Gastroesophageal sphincter (tissue), 3 donors: ENCODE data around the gene OR1J1.

Experiments used
- POLR2A ChIP-seq, 2 donors: fragments of 450-650 bp; IDR thresholded peaks; one replicate each; pipeline ENCODE4 v1.6.1; 2017; ENCODE audit warnings: antibody characterized with exemption in 2 of 2, mild to moderate bottlenecking in 2 of 2, moderate library complexity in 1 of 2
- TF ChIP-seq, protein P1 (sequence below), 4 experiments: fragments of 200-600 bp in 2 of 4; fragments of 450-650 bp in 2 of 4; sonication (generic) in 1 of 4; IDR thresholded peaks; one replicate each; pipeline ENCODE4 v1.5.1; 2017 to 2019; ENCODE audit warnings: antibody characterized with exemption in 4 of 4, mild to moderate bottlenecking in 2 of 4, moderate library complexity in 2 of 4

DNA sequence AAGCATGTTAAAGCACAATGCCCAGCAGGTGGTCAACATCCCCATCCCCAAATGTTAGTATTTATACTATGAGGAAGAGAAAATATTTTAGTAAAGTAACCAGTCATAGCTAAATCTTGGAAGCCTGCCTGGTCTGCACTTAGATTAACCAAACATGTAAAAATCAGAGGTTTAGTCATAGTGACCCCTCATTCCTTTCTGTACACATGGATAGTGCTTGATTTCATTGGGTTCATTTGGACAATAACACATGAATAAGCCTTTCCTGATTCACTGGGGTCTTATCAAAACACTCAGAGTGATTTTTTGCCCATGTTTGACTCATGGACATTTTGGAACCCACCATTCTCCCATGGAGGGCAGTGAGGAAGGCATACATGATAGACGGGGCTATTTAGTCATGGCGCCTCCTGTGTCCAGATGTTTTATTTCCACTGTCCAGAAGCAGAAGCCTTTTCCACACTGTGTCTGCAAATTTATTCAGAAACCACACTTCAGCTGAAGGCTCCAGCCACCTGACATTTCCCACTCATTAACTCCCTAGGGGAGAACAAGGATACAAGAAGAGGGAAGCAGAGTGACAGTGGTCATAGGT lies 32.5 kb downstream of the OR1J1 start:
- no peak for TF ChIP-seq POLR2A (IDR thresholded peaks at IDR 0.05)
- TF ChIP-seq, protein P1, sequence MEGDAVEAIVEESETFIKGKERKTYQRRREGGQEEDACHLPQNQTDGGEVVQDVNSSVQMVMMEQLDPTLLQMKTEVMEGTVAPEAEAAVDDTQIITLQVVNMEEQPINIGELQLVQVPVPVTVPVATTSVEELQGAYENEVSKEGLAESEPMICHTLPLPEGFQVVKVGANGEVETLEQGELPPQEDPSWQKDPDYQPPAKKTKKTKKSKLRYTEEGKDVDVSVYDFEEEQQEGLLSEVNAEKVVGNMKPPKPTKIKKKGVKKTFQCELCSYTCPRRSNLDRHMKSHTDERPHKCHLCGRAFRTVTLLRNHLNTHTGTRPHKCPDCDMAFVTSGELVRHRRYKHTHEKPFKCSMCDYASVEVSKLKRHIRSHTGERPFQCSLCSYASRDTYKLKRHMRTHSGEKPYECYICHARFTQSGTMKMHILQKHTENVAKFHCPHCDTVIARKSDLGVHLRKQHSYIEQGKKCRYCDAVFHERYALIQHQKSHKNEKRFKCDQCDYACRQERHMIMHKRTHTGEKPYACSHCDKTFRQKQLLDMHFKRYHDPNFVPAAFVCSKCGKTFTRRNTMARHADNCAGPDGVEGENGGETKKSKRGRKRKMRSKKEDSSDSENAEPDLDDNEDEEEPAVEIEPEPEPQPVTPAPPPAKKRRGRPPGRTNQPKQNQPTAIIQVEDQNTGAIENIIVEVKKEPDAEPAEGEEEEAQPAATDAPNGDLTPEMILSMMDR (IDR thresholded peaks at IDR 0.05): no peak
